ENCODE results near the gene DPYD.

- TF ChIP-seq TARDBP (IDR thresholded peaks at IDR 0.05; ENCODE audit: borderline replicate concordance) = no peak
- no peak for TF ChIP-seq EZH2 (IDR thresholded peaks at IDR 0.05; ENCODE audit: borderline replicate concordance, control insufficient read depth, low read depth, low read length)
- TF ChIP-seq CTCF (IDR thresholded peaks at IDR 0.05 in 2 of 3, conservative IDR thresholded peaks at IDR 0.05 in 1 of 3; ENCODE audit: control insufficient read depth in 2 of 3, extremely low read depth in 1 of 3, insufficient read depth in 1 of 3, low read depth in 3 of 3, low read length in 3 of 3) = no peak
- no peak for TF ChIP-seq SUZ12 (IDR thresholded peaks at IDR 0.05; ENCODE audit: unreplicated experiment)
- no peak for TF ChIP-seq E2F4 (IDR thresholded peaks at IDR 0.05; ENCODE audit: low read depth, low read length)
- TF ChIP-seq ZSCAN29 (IDR thresholded peaks at IDR 0.05) = no peak
- TF ChIP-seq TBL1XR1 (IDR thresholded peaks at IDR 0.05; ENCODE audit: low read depth, low read length) = no peak
These were observed 139.0 kb downstream of the DPYD start for GRCh38 chr1:97781762-97782337.

Measured in GM12878 (cell line).